ENCODE results near the gene ZNF500.
A peak's percentile ranks its signal among the peaks of the same experiment; 100 is the strongest.

The ZNF500 gene

GRCh38 chr16:4733747-4734062 lies 33.3 kb downstream of the ZNF500 start:
- TF ChIP-seq, protein P1, sequence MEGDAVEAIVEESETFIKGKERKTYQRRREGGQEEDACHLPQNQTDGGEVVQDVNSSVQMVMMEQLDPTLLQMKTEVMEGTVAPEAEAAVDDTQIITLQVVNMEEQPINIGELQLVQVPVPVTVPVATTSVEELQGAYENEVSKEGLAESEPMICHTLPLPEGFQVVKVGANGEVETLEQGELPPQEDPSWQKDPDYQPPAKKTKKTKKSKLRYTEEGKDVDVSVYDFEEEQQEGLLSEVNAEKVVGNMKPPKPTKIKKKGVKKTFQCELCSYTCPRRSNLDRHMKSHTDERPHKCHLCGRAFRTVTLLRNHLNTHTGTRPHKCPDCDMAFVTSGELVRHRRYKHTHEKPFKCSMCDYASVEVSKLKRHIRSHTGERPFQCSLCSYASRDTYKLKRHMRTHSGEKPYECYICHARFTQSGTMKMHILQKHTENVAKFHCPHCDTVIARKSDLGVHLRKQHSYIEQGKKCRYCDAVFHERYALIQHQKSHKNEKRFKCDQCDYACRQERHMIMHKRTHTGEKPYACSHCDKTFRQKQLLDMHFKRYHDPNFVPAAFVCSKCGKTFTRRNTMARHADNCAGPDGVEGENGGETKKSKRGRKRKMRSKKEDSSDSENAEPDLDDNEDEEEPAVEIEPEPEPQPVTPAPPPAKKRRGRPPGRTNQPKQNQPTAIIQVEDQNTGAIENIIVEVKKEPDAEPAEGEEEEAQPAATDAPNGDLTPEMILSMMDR (conservative IDR thresholded peaks at IDR 0.05; ENCODE audit: low read depth, low read length) = no peak
- DNase-seq (ENCODE audit: low read depth) = no peak

GRCh38 chr16:4733211-4733742 lies 33.7 kb downstream of the ZNF500 start:
- TF ChIP-seq, protein P1 (conservative IDR thresholded peaks at IDR 0.05; ENCODE audit: low read depth, low read length) = no peak
- no peak for DNase-seq (ENCODE audit: low read depth)
- H3K4me3 ChIP-seq (ENCODE audit: low read depth, low read length) = peak overlapping the region; percentile 96

More at GRCh38 chr16:4733747-4734062, 33.3 kb downstream of the ZNF500 start:
- peak overlapping the region; percentile 96 for H3K4me3 ChIP-seq (ENCODE audit: low read depth, low read length)

DNA sequence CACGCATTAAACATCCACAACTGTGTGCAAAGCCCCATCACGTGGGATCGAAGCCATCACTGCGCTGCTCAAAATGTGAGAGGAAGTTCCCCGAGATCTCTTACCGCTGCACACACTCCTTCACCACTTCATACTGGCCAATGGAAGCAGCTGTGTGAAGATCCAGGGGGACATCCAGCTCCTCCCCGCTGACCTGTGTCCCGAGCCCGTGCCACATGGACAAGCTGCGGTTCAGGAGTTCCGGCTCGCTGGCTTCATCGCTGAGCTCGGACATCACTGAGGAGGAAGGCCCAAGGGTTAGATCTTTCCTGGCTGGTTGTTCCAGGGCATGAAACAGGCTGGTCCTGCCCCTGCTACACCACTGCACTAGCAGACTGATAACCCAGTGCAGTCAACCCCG lies 37.1 kb downstream of the ZNF500 start:
- no peak overlapping the region for H3K4me3 ChIP-seq (ENCODE audit: low read depth, low read length)
- DNase-seq (ENCODE audit: low read depth) = no peak
- TF ChIP-seq, protein P1 (conservative IDR thresholded peaks at IDR 0.05; ENCODE audit: low read depth, low read length) = no peak

GRCh38 chr16:4728676-4729075 lies 38.3 kb downstream of the ZNF500 start:
- H3K4me3 ChIP-seq (ENCODE audit: low read depth, low read length) = no peak overlapping the region
- DNase-seq (ENCODE audit: low read depth) = no peak
- TF ChIP-seq, protein P1 (conservative IDR thresholded peaks at IDR 0.05; ENCODE audit: low read depth, low read length) = no peak

- TF ChIP-seq, protein P1 (conservative IDR thresholded peaks at IDR 0.05; ENCODE audit: low read depth, low read length) = no peak
- H3K4me3 ChIP-seq (ENCODE audit: low read depth, low read length) = no peak overlapping the region
- DNase-seq (ENCODE audit: low read depth) = no peak
Observed at GRCh38 chr16:4726616-4727015, 40.3 kb downstream of the ZNF500 start.

- TF ChIP-seq, protein P1 (conservative IDR thresholded peaks at IDR 0.05; ENCODE audit: low read depth, low read length) = no peak
- H3K4me3 ChIP-seq (ENCODE audit: low read depth, low read length) = no peak overlapping the region
- DNase-seq (ENCODE audit: low read depth) = no peak
Observed at GRCh38 chr16:4724661-4725270, 42.2 kb downstream of the ZNF500 start.
